Duodenal mucosa (tissue), 2 donors: ENCODE data around the gene PPRC1.

Source experiments
- H3K27ac ChIP-seq: one replicate; pipeline ENCODE4 v1.7.0; 2013; ENCODE audit warnings: low read depth, low read length
- H3K27me3 ChIP-seq, 2 donors: one replicate each; pipeline ENCODE4 v1.7.0; 2013; ENCODE audit warnings: low read length in 2 of 2, control low read depth in 1 of 2; ENCODE audit not compliant: insufficient read depth in 2 of 2, control insufficient read depth in 1 of 2
- H3K36me3 ChIP-seq, 2 donors: one replicate each; pipeline ENCODE4 v1.7.0; 2013; ENCODE audit warnings: low read length in 2 of 2, control low read depth in 1 of 2; ENCODE audit not compliant: insufficient read depth in 2 of 2, control insufficient read depth in 1 of 2
- H3K4me1 ChIP-seq, 2 donors: one replicate each; pipeline ENCODE4 v1.7.0; 2013; ENCODE audit warnings: low read length in 2 of 2, control low read depth in 1 of 2; ENCODE audit not compliant: insufficient read depth in 2 of 2, control insufficient read depth in 1 of 2
- H3K4me3 ChIP-seq, 2 donors: one replicate each; pipeline ENCODE4 v1.7.0; 2013; ENCODE audit warnings: low read length in 2 of 2, low read depth in 1 of 2
- H3K9ac ChIP-seq, 2 donors: one replicate each; pipeline ENCODE4 v1.7.0; 2013; ENCODE audit warnings: low read length in 2 of 2, low read depth in 1 of 2
- H3K9me3 ChIP-seq, 2 donors: one replicate each; pipeline ENCODE4 v1.7.0; 2013; ENCODE audit warnings: low read length in 2 of 2, control low read depth in 1 of 2; ENCODE audit not compliant: control insufficient read depth in 1 of 2

The PPRC1 gene, protein sequence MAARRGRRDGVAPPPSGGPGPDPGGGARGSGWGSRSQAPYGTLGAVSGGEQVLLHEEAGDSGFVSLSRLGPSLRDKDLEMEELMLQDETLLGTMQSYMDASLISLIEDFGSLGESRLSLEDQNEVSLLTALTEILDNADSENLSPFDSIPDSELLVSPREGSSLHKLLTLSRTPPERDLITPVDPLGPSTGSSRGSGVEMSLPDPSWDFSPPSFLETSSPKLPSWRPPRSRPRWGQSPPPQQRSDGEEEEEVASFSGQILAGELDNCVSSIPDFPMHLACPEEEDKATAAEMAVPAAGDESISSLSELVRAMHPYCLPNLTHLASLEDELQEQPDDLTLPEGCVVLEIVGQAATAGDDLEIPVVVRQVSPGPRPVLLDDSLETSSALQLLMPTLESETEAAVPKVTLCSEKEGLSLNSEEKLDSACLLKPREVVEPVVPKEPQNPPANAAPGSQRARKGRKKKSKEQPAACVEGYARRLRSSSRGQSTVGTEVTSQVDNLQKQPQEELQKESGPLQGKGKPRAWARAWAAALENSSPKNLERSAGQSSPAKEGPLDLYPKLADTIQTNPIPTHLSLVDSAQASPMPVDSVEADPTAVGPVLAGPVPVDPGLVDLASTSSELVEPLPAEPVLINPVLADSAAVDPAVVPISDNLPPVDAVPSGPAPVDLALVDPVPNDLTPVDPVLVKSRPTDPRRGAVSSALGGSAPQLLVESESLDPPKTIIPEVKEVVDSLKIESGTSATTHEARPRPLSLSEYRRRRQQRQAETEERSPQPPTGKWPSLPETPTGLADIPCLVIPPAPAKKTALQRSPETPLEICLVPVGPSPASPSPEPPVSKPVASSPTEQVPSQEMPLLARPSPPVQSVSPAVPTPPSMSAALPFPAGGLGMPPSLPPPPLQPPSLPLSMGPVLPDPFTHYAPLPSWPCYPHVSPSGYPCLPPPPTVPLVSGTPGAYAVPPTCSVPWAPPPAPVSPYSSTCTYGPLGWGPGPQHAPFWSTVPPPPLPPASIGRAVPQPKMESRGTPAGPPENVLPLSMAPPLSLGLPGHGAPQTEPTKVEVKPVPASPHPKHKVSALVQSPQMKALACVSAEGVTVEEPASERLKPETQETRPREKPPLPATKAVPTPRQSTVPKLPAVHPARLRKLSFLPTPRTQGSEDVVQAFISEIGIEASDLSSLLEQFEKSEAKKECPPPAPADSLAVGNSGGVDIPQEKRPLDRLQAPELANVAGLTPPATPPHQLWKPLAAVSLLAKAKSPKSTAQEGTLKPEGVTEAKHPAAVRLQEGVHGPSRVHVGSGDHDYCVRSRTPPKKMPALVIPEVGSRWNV (N-terminal part only)

DNA sequence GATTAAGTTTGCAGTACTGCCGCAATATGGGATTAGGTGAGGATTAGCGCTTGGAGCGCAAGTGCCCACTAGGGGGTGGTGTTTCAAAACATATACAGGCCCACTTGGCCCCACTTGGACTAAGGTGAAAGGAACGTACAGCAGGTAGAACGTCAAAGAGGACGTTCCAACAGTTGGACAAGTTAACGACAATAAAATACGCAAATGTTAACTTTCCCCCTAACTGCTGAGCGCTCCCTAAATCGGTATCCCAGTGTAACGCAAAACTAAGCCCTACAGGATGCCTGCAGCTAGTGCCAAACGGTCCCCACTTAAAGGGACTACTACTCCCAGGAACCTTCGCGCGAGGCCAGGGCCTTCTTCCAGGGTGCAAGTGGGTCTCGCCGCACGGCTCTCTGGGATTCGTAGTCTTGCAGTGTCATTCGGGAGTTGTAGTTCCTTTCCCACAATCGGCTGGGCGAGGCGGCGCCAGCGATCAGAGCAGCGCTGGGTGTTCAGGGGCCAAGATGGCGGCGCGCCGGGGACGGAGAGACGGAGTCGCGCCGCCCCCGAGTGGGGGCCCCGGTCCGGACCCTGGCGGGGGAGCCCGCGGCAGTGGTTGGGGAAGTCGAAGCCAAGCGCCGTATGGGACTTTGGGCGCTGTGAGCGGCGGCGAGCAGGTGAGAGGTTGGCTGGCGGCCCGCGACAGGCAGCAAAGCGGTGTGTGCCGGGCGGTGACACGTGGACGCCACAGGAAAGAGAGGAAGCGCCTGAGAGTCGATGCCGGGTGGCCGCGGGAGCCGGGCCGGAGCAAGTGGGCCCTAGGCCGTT is at the start of gene PPRC1:
Gene PPRC1, plus strand, starts transcription at position 478 of the 810 bp plus-strand sequence. Its CDS starts 29 bp downstream, at position 507.
- peak within 1 kb of the TSS; percentile 89 for H3K27ac ChIP-seq
- peak within 1 kb of the TSS; percentile 62 to 74 for H3K9ac ChIP-seq
- peak within 1 kb of the TSS; percentile 81 to 87 for H3K4me3 ChIP-seq
- peaks cover 4 to 5% of the 10 kb centered on the region in 2 donors for H3K36me3 ChIP-seq
- no peaks in the 10 kb centered on the region for H3K9me3 ChIP-seq
- H3K4me1 ChIP-seq = peaks cover 22 to 27% of the 10 kb centered on the region in 2 donors
- no peaks in the 10 kb centered on the region for H3K27me3 ChIP-seq

DNA sequence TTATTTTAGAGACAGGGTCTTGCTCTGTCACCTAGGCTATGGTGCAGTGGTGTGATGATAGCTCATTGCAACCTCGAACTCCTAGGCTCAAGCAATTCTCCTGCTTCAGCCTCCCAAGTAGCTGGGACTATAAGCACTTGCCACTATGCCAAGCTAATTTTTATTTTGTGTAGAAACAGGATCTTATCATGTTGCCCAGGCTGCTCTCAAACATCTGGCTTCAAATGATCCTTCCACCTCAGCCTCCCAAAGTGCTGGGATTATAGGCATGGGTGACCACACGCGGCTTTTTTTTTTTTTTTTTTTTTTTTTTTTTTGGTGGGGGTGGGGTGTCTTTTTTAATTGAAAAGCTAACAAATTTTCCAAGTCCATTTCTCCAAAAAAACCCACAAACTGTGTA is 49.3 kb upstream of the PPRC1 start:
- Histone ChIP-seq H3K9ac (no peak overlapping the region), H3K27ac (no peak overlapping the region), H3K4me3 (no peak overlapping the region), H3K4me1 (no peaks in the 10 kb centered on the region), H3K27me3 (no peaks in the 10 kb centered on the region), H3K36me3 (no peaks in the 10 kb centered on the region), H3K9me3 (no peaks in the 10 kb centered on the region)

DNA sequence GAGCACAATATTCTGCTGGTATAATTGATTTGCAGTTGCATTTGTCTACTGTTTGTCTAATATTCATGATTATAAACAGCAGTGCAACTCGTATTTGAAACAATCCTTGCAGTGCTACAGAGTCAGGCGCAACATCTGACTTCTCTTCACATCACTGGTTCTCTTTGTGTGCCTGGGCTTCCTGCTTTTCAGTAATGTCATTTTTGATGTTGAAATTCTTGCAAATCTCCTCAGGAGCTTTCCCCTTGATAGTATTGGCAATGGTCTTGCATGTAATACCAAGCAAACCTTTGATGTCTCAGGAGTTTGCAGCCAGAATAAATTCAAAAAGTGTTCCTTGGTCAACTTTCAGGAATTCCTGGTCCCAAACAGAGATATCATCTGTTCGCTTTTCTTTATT is 47.5 kb upstream of the PPRC1 start:
- H3K4me1 ChIP-seq = no peaks in the 10 kb centered on the region
- H3K36me3 ChIP-seq = no peaks in the 10 kb centered on the region
- no peak overlapping the region for H3K9ac ChIP-seq
- no peaks in the 10 kb centered on the region for H3K27me3 ChIP-seq
- no peak overlapping the region for H3K27ac ChIP-seq
- H3K4me3 ChIP-seq = no peak overlapping the region
- no peaks in the 10 kb centered on the region for H3K9me3 ChIP-seq

DNA sequence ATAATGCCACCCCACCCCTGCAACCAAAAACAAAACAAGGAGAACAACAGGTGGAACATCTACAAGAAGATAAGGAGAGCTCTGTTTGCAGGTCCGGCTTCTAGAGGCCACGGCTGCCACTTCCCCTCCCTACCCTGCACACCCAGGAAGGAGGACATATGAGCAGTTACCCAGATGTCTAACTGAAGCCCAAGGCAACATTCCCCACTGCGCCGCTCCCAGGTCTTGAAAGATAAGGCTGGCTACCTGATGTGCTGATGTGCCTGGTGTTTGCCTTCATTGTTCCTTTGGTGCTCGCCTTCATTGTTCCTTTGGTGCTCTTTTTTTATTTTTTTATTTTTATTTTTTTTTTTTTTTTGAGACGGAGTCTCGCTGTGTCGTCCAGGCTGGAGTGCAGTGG is 46.6 kb upstream of the PPRC1 start:
- no peaks in the 10 kb centered on the region for H3K27me3 ChIP-seq
- H3K36me3 ChIP-seq = no peaks in the 10 kb centered on the region
- no peak overlapping the region for H3K27ac ChIP-seq
- no peak overlapping the region for H3K4me3 ChIP-seq
- no peak overlapping the region for H3K9ac ChIP-seq
- H3K4me1 ChIP-seq = no peaks in the 10 kb centered on the region
- H3K9me3 ChIP-seq = no peaks in the 10 kb centered on the region

DNA sequence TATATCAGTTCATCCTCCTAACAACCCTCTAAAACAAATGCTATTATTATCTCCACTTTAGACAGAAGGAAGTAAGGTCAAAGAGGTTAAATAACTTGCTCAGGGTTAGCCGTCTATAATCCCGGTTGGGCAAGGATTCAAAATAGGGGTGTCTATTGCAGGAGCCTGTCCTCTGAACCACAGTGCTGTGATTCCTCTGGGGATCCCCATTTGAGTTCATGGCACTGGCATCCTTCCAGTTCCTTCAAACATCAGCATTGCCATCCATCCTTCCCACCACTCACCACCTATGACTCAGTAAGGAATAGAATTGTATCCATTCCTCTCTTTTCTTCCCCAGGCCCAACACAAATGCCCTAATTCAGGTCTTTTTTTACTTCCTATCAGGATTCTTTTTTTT is 42.1 kb upstream of the PPRC1 start:
- H3K27ac ChIP-seq = no peak overlapping the region
- no peak overlapping the region for H3K4me3 ChIP-seq
- H3K9ac ChIP-seq = no peak overlapping the region
- H3K4me1 ChIP-seq = no peaks in the 10 kb centered on the region
- no peaks in the 10 kb centered on the region for H3K36me3 ChIP-seq
- no peaks in the 10 kb centered on the region for H3K9me3 ChIP-seq
- no peaks in the 10 kb centered on the region for H3K27me3 ChIP-seq

DNA sequence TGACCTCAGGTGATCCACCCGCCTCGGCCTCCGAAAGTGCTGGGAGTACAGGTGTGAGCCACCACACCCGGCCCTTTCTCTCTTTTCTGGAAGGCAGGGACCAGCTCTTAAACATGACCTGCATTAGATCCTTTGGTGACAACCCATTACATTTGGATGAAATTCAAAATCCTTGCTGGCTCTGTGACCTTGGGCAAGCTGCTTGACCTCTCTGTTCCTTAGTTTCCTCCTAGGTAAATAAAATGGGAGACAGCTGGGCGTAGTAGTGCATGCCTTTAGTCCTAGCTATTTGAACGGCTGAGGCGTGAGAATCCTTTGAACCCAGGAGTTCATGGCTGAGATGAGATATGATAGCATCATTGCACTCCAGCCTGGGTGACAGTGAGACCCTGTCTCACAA is 36.4 kb upstream of the PPRC1 start:
- Histone ChIP-seq H3K9me3 (no peaks in the 10 kb centered on the region), H3K4me3 (no peak overlapping the region), H3K27ac (no peak overlapping the region), H3K9ac (no peak overlapping the region), H3K27me3 (no peaks in the 10 kb centered on the region), H3K4me1 (no peaks in the 10 kb centered on the region), H3K36me3 (peaks cover 0 to 3% of the 10 kb centered on the region in 2 donors)

DNA sequence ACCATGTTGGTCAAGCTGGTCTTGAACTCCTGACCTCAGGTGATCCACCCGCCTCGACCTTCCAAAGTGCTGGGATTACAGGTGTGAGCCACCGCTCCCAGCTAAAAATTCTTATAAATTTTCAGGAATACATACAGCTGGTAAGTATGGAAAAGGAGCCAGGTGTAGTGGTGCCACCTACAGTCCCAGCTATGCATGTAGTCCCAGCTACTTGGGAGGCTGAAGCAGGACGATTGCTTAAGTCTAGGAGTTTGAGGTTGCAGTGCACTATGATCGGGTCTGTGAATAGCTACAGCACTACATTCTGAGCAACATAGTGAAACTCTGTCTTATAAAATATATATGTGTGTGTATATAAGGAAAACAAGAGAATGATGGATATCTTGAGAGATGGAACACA is 31.7 kb upstream of the PPRC1 start:
- no peaks in the 10 kb centered on the region for H3K4me1 ChIP-seq
- H3K4me3 ChIP-seq = no peak overlapping the region
- H3K27ac ChIP-seq = no peak overlapping the region
- no peaks in the 10 kb centered on the region for H3K9me3 ChIP-seq
- H3K27me3 ChIP-seq = no peaks in the 10 kb centered on the region
- peaks cover 0 to 3% of the 10 kb centered on the region in 2 donors for H3K36me3 ChIP-seq
- H3K9ac ChIP-seq = no peak overlapping the region

DNA sequence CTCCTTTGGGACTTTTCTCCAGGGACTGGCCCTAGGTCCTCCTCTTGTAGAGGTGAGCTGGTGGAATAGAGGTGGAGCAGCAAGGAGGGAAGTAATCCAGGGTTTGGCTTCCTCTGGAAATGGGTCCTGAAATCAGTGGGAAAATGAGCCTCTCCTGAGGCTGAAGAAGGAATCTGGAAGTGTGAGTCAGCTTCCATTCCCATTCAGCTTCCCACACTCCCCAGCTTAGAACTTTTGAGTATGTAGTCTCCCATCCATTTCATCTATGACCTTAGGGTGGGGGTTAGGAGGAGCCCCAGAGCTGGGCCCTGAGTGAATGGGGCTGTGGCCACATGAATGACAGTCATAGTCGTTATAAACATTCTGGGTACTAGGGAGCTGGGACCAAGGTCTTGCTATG is 30.4 kb upstream of the PPRC1 start:
- Histone ChIP-seq H3K9me3 (no peaks in the 10 kb centered on the region), H3K4me1 (no peaks in the 10 kb centered on the region), H3K9ac (no peak overlapping the region), H3K4me3 (no peak overlapping the region), H3K27ac (no peak overlapping the region), H3K36me3 (peaks cover 0 to 13% of the 10 kb centered on the region in 2 donors), H3K27me3 (no peaks in the 10 kb centered on the region)

DNA sequence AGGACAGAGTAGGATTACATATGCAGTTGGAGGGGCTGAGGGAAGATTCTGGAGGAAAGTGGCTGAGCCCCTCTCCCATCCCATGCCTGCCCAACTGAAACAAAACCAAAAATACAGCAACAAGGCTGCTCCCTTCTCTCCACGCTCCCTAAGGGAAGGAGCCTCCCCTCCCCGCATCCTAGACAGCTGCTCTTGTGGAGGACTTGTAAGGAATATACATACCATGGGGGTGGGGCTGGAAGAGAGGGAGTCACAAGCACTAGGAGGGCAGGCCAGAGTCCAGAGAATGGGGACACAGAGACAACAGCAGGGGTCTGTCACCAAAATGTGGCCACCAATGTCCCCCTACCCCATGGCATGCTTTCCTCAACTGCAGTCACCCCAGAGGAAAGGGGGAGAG is 25.8 kb upstream of the PPRC1 start:
- Histone ChIP-seq H3K27me3 (no peaks in the 10 kb centered on the region), H3K27ac (no peak overlapping the region), H3K4me3 (no peak overlapping the region), H3K9me3 (no peaks in the 10 kb centered on the region), H3K4me1 (peaks cover 0 to under 1% of the 10 kb centered on the region in 2 donors), H3K36me3 (peaks cover 37 to 55% of the 10 kb centered on the region in 2 donors), H3K9ac (no peak overlapping the region)
